Hematopoietic multipotent progenitor cell treated with erythropoietin and hydrocortisone succinate and interleukin-3 and kit ligand, for 15 days (in vitro differentiated cells): Measurements from ENCODE around the gene LRRC39.
A peak's percentile ranks its signal among the peaks of the same experiment; 100 is the strongest.

Experiments used
- DNase-seq: peaks from one replicate; pipeline ENCODE4 v3.0.0-alpha.2; 2015; ENCODE audit warnings: low spot score

Gene LRRC39

DNA sequence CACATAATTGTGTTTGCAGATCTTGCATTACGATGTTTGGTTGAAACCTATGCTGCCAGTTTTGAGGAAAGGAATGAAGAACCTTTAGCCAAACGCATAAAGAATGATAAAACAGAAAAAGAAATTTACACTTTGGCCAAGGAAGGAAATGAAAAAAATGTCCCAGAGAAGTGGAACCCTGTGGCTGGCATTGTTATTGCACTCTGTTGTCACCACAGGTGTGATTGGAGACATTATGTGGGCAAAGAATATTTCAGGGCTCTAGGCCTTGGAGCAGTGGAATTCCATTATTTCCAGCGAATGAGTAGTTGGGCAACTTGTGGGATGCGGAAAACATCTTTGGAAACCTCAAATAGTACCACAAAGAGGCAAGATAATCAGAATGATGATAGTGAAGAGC is 30.2 kb downstream of the LRRC39 start:
- no peak for DNase-seq

DNA sequence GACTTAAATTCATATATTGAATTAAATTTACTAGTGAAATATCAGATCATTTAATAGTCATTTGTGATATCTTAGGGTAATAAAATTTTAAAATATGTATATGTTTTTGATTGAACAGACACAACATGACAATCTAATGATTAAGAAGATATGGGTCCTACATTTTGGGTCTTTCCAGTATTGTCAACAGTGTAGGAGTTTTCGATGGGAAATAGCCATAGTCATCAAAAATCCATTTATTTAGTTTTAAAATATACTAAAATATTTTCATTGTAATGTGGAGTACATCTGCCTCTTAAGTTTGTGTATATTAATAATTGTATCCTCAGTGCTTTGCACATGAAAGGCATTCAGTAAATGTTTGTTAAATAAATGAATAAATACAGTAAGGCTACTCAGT is 31.1 kb downstream of the LRRC39 start:
- no peak for DNase-seq

DNA sequence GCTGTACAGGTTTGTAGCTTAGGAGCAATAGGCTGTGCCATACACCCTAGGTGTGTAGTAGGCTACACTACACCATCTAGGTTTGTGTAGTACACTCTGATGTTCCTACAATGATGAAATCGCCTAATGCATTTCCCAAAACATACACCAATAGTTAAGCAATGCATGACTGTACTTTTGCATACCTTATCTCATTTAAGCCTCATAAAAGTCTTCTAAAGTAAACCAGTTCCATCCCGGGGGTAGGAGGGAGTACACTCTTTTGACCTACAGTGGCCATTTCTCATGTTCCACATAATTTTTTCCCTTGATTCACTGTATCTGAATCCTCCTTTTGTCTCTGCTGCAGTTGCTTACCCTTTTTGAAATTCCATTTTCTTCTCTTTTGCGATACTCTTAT is 32.9 kb downstream of the LRRC39 start:
- DNase-seq = no peak

DNA sequence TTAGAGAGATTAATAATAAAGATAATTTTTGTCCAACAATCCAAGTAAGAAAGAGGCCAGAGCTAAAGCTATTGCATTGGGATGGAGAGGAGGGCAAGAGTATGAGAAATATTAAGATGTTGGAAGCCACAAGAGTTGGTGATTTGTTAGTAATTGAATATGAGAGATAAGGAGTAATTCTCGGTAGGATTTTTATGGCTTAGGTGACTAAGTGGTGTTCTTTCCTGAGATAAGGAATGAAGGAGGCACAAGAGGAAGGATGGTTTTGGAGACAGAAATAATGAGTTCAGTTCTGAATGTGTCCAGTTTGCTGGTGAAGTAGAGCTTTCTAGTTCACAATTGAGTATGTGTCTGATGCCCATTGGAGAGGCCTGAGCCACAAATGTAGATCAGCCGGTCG is 35.7 kb downstream of the LRRC39 start:
- DNase-seq = no peak

DNA sequence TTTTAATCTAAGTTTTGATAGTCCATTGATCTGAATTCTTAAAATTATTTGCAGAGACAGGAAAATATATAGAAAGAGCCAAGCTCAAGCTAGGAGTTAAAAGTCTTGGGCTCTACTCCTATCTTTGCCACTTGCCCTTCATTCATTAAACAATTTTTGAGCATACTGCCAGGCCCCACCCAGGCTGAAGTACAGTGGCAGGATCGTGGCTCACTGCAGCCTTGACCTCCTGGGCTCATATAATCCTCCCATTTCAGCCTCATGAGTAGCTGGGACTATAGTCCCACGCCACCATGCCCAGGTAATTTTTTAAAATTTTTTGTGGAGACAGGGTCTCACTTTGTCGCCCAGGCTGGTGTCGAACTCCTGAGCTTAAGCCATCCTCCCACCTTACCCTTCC is 36.9 kb downstream of the LRRC39 start:
- no peak for DNase-seq

DNA sequence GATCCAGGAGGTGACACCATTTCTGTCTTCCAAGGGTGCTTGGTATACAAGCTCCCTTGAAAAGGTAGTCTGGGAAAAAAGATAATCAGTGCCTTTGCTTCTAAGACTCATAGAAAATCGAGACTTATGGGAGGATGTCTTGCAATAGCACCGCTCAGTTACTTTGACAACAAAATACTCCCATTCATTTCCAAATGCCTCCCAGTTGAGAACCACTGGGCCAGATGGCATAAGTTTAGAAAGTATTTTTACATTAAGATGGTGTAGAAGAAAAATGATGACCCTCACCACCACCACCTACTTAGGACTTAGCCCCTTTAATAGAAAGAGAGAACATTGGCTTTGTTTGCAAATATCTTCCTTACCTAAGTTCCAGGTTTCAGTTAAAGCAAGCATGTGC is 40.5 kb downstream of the LRRC39 start:
- no peak for DNase-seq

DNA sequence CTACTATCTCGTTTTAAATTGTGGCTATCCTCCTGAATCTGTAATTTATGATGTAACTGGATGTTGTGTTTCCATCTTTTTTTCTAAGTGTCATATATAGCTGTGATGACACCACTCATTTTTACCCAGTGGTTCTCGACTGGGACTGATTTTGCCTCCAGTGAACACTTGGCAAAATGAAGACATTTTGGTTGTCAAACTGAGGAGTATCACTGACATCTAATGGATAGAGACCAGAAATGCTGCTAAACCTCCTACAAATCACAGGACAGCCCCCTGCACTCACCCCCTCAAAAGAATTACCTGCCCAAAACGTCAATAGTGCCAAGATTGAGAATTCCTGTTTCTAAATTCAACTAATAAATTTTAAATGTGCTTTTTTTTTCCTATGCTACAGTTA is 43.2 kb downstream of the LRRC39 start:
- no peak for DNase-seq

DNA sequence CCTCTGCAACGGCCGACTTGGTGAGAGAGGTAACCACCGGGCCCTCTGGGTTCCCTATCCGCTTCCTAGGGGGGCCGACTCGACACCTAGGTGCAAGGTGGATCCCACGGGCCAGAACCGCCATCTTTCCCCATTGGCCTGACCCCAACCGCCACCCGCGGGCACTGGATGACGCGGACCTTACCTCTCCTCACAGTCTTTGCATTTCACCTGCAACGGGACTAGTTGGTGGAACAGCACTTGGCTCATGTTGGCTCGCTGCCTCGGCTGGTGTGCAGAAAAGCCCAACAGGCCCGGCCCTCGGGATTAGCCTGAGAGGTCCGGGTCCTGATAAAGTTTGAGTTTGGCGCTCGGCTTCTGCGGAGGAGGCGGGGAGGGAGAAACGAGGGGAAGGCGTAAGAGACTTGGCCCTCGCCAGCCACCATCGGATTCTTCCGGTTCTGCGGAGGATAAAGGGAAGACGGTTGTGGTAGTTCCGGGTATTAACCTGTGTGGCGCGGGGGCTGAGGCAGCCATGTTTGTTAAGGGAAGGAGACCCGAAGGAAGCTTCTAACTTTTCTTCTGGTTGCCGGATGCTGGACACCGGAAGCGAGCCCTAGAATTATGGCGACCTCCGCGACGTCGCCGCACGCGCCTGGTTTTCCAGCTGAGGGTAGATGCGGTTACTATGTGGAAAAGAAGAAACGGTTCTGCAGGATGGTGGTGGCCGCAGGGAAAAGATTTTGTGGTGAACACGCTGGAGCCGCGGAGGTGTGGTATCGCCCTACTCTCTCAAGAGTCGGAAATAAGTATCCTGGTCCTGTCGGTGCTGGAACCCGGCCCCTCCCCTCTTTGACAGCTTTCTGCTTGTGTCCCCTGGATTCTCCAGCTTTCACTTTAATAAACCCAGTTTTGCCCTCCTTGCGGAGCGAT is 45.2 kb downstream of the LRRC39 start, which contains the start of the genes SASS6 and TRMT13:
TSS of gene SASS6 (minus strand) at position 365 of the 912 bp plus-strand sequence. CDS start at position 249, 116 bp downstream.
TSS of gene TRMT13 (plus strand) at position 598 of the 912 bp plus-strand sequence. CDS start at position 604, 6 bp downstream.
- peak; percentile 93 for DNase-seq

DNA sequence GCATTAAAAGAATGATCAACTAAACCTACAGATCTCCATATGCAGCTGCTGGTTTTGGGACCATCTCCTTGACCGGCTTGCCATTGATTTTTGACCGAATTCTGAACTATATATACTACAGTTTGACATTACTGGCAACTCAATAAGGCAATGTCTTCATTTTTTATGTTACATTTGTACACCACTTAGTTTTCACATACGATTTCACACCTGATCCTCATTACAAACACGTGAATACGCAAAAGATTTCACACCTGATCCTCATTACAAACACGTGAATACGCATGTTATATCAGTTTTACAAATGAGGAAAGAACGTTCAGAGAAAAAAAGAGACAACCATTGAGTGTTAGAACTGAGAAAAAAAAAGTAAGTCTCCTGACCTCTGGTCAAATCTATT is 46.4 kb downstream of the LRRC39 start:
- DNase-seq = no peak

DNA sequence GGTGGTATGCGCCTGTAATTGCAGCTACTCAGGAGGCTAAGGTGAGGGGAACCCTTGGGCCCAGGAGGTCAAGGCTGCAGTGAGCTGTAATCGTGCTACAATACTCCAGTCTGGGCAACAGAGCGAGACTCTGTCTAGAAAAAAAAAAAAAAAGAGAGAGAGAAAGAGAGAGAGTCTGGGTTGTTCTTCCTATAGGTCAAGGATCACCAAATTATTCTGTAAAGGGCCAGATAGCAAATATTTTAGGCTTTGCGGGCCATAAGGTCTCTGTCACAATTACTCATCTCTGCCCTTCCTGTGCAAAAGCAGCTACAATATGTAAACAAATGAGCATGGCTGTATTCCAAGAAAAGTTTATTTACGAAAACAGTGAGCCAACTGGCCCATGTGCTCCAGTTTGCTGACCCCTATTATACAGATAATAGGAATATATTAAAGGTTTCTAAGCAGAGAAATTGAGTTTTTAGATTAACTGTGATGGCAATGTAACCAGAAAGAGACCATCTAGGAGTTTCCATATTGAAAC is 47.4 kb downstream of the LRRC39 start:
- peak; percentile 17 for DNase-seq

DNA sequence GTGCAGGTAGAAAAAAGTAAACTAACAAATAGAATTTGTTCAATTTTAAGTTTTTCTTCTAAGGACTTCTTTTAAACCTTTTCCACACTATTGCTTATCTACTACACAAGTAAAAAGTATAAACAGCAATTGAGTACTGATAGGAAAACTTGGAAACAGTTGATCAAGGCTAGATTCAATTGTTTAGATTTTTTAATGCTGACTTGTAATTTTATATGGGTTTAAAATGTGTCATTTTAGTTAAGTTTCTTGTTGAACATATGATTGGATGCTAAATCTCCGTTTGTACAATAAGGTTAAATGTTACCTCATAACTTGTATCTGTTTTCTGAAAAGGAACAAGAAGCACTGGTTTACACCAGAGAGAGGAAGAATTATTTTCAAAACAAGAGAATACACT is 50.8 kb downstream of the LRRC39 start:
- no peak for DNase-seq

DNA sequence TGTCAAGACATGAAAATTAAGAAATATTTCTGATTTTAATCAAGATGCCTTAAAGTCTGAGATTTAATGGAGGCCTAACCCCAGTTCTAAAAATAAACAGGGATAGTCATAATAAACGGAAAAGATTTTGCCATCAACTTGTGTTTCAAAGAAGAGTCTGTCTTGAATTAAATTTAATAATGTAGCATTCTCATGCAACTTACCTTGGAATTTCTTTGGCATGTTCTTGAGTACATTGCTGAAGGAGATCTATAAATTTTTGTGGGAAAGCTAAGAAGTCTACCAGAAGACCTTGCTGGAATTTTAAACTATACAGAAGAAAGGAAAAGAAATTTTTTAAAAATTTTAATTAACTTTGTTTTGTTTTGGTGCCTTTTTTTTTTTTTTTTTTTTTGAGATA is 55.9 kb downstream of the LRRC39 start:
- no peak for DNase-seq

DNA sequence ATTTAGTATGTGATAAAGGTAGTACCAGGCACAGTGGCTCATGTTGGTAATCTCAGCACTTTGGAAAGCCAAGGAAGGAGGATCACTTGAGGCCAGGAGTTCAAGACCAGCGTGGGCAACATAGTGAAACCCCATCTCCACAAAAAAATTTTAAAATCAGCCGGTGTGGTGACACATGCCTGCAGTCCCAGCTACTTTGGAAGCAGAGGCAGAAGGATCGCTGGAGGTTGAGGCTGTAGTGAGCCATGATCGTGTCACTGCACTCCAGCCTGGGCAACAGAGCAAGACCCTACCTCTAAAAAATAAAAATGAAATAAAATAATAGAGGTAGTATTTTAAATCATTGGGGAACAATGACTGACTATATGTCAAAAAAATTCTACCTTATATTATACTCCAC is 62.5 kb downstream of the LRRC39 start:
- no peak for DNase-seq

DNA sequence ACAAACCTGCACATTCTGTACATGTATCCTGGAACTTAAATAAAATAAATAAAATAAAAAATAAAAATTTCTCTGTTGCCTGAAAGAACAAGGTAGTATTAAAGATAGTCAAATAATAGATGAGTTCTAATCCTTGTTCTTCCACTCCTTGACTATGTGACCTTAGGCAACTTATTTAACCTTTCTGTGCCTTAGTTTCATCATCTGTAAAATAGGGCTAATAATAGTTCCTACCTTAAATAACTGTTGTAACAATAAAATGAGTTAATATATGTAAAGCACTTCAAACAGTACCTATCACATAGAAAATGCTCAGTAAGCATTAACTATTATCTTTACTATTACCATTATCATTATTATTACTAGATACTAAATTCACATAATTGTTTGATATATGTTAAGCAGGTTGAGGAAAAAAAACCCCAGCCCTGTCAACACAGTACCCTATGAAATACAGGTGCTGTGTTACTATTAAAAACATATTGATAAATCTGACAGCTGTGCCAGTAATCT is 68.4 kb downstream of the LRRC39 start:
- no peak for DNase-seq

DNA sequence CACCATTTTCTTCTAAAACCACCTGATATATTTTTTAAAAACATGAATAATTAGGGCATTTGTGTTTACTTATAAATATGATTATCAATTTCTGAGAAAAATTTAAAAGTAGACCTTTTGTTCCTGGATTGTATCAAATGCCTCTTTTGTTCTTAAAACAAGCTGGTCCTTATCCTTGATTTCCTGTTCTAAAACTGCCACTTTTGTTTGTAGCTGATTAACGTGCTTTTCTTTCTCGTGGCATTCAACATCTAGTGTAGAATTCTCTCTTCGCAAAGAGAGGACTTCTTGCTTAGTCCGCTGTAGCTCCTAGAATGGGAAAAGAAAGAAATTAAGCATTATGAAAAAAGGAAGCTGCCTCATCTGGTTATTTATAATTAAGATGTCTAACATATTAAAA is 70.4 kb downstream of the LRRC39 start:
- DNase-seq = no peak

DNA sequence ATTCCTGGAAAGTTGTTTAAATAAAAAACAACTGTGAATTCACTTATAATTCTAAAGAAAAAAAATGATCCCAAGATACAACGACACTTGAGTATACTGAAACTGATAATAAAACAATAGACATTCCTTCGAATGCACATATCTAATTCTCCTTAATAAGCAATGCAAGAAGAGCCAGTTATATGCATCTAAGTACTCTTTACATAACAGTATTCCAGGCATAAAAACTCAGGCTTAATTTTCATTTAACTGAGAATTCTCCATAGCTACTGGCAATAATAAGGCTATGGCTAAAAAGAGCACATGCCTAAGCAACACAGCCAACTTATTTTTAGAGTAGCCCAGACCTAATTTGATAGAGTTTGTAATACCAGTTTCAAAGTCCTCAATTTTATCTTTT is 76.5 kb downstream of the LRRC39 start:
- DNase-seq = no peak

DNA sequence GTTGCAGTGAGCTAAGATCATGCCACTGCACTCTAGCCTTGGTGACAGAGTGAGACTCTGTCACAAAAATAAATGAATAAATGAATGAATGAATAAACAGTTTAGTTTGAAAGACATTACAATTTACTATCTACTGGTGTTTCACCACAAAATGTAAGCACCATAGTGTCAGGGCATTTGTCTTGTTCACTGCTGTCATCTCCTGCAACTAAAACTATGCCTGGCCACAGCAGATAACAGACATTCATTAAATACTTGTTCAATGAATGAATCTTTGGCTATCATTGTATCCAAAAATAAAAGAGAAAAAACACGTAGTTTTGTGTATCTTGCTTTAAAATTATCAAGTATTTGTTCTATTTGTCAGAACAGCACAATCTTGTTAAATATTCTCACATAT is 77.9 kb downstream of the LRRC39 start:
- no peak for DNase-seq
